IPS-18c (cell line): Measurements from ENCODE around the gene ENAM.
"Not testable (repeated sequence)": the region's sequence is repeated elsewhere in the genome, so short reads cannot be mapped to it uniquely, and the experiment has no call there.

Source experiments
- H3K4me3 ChIP-seq: 2 replicates; pipeline ENCODE4 v1.7.0; 2013; ENCODE audit warnings: low read depth, mild to moderate bottlenecking, low read length, moderate library complexity; ENCODE audit not compliant: insufficient read depth
- H3K9me3 ChIP-seq: one replicate; pipeline ENCODE4 v1.6.1; 2013; ENCODE audit warnings: mild to moderate bottlenecking, low read length, moderate library complexity; ENCODE audit not compliant: control insufficient read depth, insufficient read depth

The ENAM gene

GRCh38 chr4:70694633-70695032 lies 66.1 kb downstream of the ENAM start:
- not testable (repeated sequence) for H3K4me3 ChIP-seq, H3K9me3 ChIP-seq
